Neural progenitor cell (in vitro differentiated cells): ENCODE results near the gene UBE2Q1.

ENCODE experiments used
- EZH2 ChIP-seq: fragments of 200-600 bp; sonication (generic); IDR thresholded peaks from 2 replicates; pipeline ENCODE4 v1.6.1; 2017; ENCODE audit warnings: antibody characterized with exemption, mild to moderate bottlenecking, moderate library complexity
- EZH2phosphoT487 ChIP-seq: fragments of 200-600 bp; sonication (generic); IDR thresholded peaks from 2 replicates; pipeline ENCODE4 v1.6.1; 2017; ENCODE audit warnings: antibody characterized with exemption
- TF ChIP-seq, protein P1 (sequence below): fragments of 200-600 bp; sonication (generic); IDR thresholded peaks from 2 replicates; pipeline ENCODE4 v1.5.1; 2017; ENCODE audit warnings: antibody characterized with exemption, mild to moderate bottlenecking

DNA sequence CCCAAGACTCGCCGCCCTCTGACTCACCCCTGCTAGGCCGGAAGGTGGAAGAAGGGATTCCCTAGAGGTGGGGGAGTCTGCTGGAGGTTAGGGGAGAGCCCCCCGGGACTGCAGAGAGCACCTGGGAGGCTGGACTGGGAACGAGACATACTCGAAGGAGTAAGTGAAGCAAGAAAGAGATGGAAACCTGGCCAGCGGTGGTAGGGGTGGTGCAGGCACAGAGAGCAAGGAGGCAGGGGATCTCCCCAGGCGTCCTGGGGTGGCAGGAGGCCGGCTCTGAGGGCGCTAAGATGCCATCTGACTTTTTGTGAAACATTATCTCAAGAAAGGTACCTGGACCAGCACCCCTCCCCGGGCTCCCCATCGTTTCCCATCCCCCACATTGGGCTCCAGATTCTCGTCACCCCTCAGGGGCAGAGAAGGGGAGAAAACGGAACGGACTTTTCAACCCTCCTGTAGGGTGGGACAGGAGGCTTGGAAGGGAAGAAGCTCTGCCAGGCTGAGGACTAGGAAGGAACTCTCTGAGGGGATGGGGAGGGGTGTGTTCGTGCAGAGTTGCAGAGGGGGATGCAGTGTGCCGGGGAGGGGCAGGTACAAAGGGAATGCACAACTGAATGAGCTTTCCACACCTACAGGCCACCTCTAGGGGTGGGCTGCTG, 9.8 kb upstream of the UBE2Q1 start:
- TF ChIP-seq, protein P1, sequence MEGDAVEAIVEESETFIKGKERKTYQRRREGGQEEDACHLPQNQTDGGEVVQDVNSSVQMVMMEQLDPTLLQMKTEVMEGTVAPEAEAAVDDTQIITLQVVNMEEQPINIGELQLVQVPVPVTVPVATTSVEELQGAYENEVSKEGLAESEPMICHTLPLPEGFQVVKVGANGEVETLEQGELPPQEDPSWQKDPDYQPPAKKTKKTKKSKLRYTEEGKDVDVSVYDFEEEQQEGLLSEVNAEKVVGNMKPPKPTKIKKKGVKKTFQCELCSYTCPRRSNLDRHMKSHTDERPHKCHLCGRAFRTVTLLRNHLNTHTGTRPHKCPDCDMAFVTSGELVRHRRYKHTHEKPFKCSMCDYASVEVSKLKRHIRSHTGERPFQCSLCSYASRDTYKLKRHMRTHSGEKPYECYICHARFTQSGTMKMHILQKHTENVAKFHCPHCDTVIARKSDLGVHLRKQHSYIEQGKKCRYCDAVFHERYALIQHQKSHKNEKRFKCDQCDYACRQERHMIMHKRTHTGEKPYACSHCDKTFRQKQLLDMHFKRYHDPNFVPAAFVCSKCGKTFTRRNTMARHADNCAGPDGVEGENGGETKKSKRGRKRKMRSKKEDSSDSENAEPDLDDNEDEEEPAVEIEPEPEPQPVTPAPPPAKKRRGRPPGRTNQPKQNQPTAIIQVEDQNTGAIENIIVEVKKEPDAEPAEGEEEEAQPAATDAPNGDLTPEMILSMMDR, result no peak
- TF ChIP-seq EZH2 (no peak), EZH2phosphoT487 (no peak)
